DND-41 (cell line): Measurements from ENCODE around the gene FCRL4.

Source experiments
- ATAC-seq: fragments of 200-7000 bp; cut with Tn5 transposase; 3 replicates; pipeline ENCODE4 v1.9.1; 2021; ENCODE audit warnings: low read depth; ENCODE audit not compliant: insufficient read depth
- DNase-seq: peaks from one replicate; pipeline ENCODE4 v3.0.0-alpha.2; 2020
- H2AFZ ChIP-seq: 2 replicates; pipeline ENCODE4 v1.6.0; 2012; ENCODE audit warnings: low read depth, low read length
- H3K27ac ChIP-seq: 2 replicates; pipeline ENCODE4 v1.5.1; 2012; ENCODE audit warnings: low read length, inconsistent platforms
- H3K27me3 ChIP-seq: fragments of 200-600 bp; sonication (generic); 2 replicates; pipeline ENCODE4 v1.6.0; 2012; ENCODE audit warnings: low read length, mild to moderate bottlenecking, inconsistent platforms; ENCODE audit not compliant: insufficient read depth, poor library complexity
- H3K36me3 ChIP-seq: 2 replicates; pipeline ENCODE4 v1.5.1; 2012; ENCODE audit warnings: low read length, inconsistent platforms; ENCODE audit not compliant: insufficient read depth
- H3K4me1 ChIP-seq: 2 replicates; pipeline ENCODE4 v1.5.1; 2012; ENCODE audit warnings: mild to moderate bottlenecking, low read length; ENCODE audit not compliant: insufficient read depth
- H3K4me2 ChIP-seq: 2 replicates; pipeline ENCODE4 v1.6.0; 2012; ENCODE audit warnings: mild to moderate bottlenecking, moderate library complexity, low read length, inconsistent platforms; ENCODE audit not compliant: insufficient read depth
- H3K4me3 ChIP-seq, 2 experiments: fragments of 200-600 bp in 1 of 2; shearing (Covaris generic) in 1 of 2; 2 replicates each; pipeline ENCODE4 v1.5.1; 2012 to 2016; ENCODE audit warnings: inconsistent platforms in 2 of 2, low read length in 2 of 2, mild to moderate bottlenecking in 2 of 2, low read depth in 1 of 2, moderate library complexity in 1 of 2
- H3K79me2 ChIP-seq: 2 replicates; pipeline ENCODE4 v1.6.0; 2012; ENCODE audit warnings: low read length, inconsistent platforms; ENCODE audit not compliant: insufficient read depth
- H3K9ac ChIP-seq: 2 replicates; pipeline ENCODE4 v1.6.0; 2012; ENCODE audit warnings: low read depth, mild to moderate bottlenecking, inconsistent platforms, low read length, moderate library complexity
- H3K9me3 ChIP-seq: 2 replicates; pipeline ENCODE4 v1.5.1; 2012; ENCODE audit warnings: low read length, moderate library complexity, mild to moderate bottlenecking, inconsistent platforms; ENCODE audit not compliant: insufficient read depth, severe bottlenecking
- H4K20me1 ChIP-seq: 2 replicates; pipeline ENCODE4 v1.6.0; 2012; ENCODE audit warnings: low read length; ENCODE audit not compliant: insufficient read depth
- EZH2 ChIP-seq: IDR thresholded peaks from 3 replicates; pipeline ENCODE4 v1.6.1; 2012; ENCODE audit warnings: borderline replicate concordance, low read depth, mild to moderate bottlenecking, moderate library complexity, low read length, inconsistent platforms; ENCODE audit not compliant: severe bottlenecking
- TF ChIP-seq, protein P1 (sequence below): IDR thresholded peaks from 2 replicates; pipeline ENCODE4 v1.5.1; 2012; ENCODE audit warnings: borderline replicate concordance, low read length, moderate library complexity, mild to moderate bottlenecking; ENCODE audit not compliant: poor library complexity, severe bottlenecking; ENCODE audit errors: extremely low read depth

FCRL4 gene

DNA sequence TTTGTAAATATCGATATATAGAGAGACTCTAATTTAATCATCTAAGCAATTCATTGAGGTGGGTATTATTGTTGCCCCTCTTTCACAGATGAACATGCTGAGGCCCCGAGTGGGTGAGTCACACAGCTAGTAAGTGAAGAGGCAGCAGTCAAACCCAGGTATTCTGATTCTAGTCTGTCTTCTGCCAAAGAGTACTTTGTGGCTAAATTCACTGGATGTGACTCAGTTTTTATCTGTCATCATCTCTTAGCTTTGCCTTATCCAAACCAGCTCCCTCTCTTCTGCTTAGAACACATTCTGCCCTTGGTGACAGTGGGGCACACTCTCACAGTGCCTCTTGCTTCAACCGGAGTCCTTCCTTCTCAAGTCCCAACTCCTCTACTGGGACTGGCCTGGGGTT is 57.0 kb downstream of the FCRL4 start:
- H3K79me2 ChIP-seq: no peaks in the 10 kb centered on the region
- no peak overlapping the region for H2AFZ ChIP-seq
- ATAC-seq (no peak), DNase-seq (no peak)
- H3K9ac ChIP-seq: no peak overlapping the region
- H3K4me2 ChIP-seq: no peak overlapping the region
- H3K36me3 ChIP-seq: no peaks in the 10 kb centered on the region
- H3K27me3 ChIP-seq: peaks cover 25% of the 10 kb centered on the region
- no peaks in the 10 kb centered on the region for H4K20me1 ChIP-seq
- TF ChIP-seq, protein P1, sequence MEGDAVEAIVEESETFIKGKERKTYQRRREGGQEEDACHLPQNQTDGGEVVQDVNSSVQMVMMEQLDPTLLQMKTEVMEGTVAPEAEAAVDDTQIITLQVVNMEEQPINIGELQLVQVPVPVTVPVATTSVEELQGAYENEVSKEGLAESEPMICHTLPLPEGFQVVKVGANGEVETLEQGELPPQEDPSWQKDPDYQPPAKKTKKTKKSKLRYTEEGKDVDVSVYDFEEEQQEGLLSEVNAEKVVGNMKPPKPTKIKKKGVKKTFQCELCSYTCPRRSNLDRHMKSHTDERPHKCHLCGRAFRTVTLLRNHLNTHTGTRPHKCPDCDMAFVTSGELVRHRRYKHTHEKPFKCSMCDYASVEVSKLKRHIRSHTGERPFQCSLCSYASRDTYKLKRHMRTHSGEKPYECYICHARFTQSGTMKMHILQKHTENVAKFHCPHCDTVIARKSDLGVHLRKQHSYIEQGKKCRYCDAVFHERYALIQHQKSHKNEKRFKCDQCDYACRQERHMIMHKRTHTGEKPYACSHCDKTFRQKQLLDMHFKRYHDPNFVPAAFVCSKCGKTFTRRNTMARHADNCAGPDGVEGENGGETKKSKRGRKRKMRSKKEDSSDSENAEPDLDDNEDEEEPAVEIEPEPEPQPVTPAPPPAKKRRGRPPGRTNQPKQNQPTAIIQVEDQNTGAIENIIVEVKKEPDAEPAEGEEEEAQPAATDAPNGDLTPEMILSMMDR: no peak
- no peak for TF ChIP-seq EZH2
- H3K27ac ChIP-seq: no peak overlapping the region
- no peak overlapping the region for H3K4me3 ChIP-seq
- H3K9me3 ChIP-seq: no peaks in the 10 kb centered on the region
- H3K4me1 ChIP-seq: no peaks in the 10 kb centered on the region

DNA sequence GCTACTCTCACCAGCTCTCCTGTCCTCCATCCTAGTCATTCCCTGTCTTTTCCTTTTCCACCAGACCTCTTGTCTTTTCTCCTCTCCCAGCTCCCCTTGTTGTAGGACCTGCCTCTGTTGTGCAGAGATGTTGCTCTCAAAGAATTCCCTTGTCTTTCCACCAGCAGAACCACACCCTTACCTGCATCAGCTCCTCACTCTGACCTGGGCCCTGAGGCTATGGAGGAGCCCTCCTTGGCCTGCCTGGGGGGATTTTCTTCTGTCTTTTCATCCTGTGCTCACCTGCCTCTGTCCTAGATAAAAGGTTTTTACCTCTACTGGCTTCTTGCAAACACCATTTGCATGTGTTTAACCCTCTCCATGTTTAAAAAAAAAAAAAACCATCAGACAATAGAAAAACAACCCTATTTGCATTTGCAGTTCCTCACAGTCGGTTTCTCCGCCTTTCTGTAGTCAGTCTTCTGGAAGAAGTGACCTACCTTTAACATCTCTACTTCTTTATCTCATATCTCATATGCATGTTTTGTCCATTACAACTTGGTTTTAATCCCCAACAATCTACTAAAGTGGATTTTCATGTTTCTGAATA is 57.6 kb downstream of the FCRL4 start:
- H3K27me3 ChIP-seq: peaks cover 25% of the 10 kb centered on the region
- H3K79me2 ChIP-seq: no peaks in the 10 kb centered on the region
- ATAC-seq: no peak
- H3K9me3 ChIP-seq: no peaks in the 10 kb centered on the region
- H3K9ac ChIP-seq: no peak overlapping the region
- H2AFZ ChIP-seq: no peak overlapping the region
- H3K4me1 ChIP-seq: no peaks in the 10 kb centered on the region
- no peak overlapping the region for H3K4me2 ChIP-seq
- peak; percentile 22 for TF ChIP-seq EZH2
- TF ChIP-seq, protein P1: no peak
- no peak for DNase-seq
- H3K27ac ChIP-seq: no peak overlapping the region
- no peaks in the 10 kb centered on the region for H3K36me3 ChIP-seq
- no peaks in the 10 kb centered on the region for H4K20me1 ChIP-seq
- H3K4me3 ChIP-seq: no peak overlapping the region

DNA sequence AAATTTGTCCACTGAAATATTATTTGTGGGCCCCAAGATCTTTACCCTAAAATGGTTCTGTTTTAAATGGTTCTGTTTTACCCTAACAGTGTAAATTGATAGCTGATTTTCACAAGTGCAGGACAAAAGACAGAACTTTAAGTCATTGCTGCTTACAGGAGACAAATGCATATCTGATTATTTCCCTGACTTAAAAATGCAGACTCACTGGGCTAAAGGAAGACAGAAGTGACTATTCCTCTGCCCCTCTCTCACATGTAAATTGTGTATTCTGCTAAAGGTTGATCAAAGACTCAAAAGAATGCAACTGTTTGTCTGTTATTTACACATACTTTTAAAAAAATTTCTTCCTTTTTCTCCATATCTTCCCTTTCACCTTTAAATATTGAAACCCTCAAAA is 58.3 kb downstream of the FCRL4 start:
- Histone ChIP-seq H3K27ac (no peak overlapping the region), H3K9me3 (no peaks in the 10 kb centered on the region), H3K4me3 (no peak overlapping the region), H3K27me3 (peaks cover 25% of the 10 kb centered on the region), H3K4me2 (no peak overlapping the region), H3K4me1 (no peaks in the 10 kb centered on the region), H3K9ac (no peak overlapping the region), H3K79me2 (no peaks in the 10 kb centered on the region), H4K20me1 (no peaks in the 10 kb centered on the region), H3K36me3 (no peaks in the 10 kb centered on the region), H2AFZ (no peak overlapping the region)
- TF ChIP-seq, protein P1: no peak
- TF ChIP-seq EZH2: no peak
- no peak for DNase-seq
- no peak for ATAC-seq
